H1 (cell line): ENCODE results near the gene PLIN4. TPM values are rescaled to one million over a fixed set of nuclear protein-coding genes. Genes with fewer than 3 reads are reported as not detected.

ENCODE experiments used
- ASH2L ChIP-seq: fragments of 200-600, 300-600 bp; sonication (generic); IDR thresholded peaks from one replicate; pipeline ENCODE4 v1.7.1; 2017; ENCODE audit warnings: low read length
- CHD2 ChIP-seq: IDR thresholded peaks from 2 replicates; pipeline ENCODE4 v1.6.1; 2012; ENCODE audit warnings: low read length, improper control_type of control experiment
- GABPA ChIP-seq: IDR thresholded peaks from 2 replicates; pipeline ENCODE4 v1.6.1; 2011; ENCODE audit warnings: mild to moderate bottlenecking, low read length, moderate library complexity, borderline replicate concordance; ENCODE audit not compliant: insufficient read depth
- JUN ChIP-seq: IDR thresholded peaks from 2 replicates; pipeline ENCODE4 v1.6.1; 2011; ENCODE audit warnings: low read depth, mild to moderate bottlenecking, improper control_type of control experiment, low read length
- KDM4A ChIP-seq: IDR thresholded peaks from one replicate; pipeline ENCODE4 v1.7.1; 2012; ENCODE audit warnings: low read depth, mild to moderate bottlenecking, moderate library complexity, low read length, inconsistent platforms; ENCODE audit not compliant: severe bottlenecking
- KDM5A ChIP-seq: fragments of 200-600 bp; IDR thresholded peaks from 2 replicates; pipeline ENCODE4 v1.7.1; 2012; ENCODE audit warnings: mild to moderate bottlenecking, low read length, inconsistent platforms, mixed read lengths
- SIN3A ChIP-seq, 2 experiments: IDR thresholded peaks in 1 of 2; conservative IDR thresholded peaks in 1 of 2; 2 replicates each; pipeline ENCODE4 v1.6.1; 2011 to 2012; ENCODE audit warnings: low read length in 2 of 2, improper control_type of control experiment in 1 of 2, low read depth in 1 of 2, mild to moderate bottlenecking in 1 of 2
- SIX5 ChIP-seq: IDR thresholded peaks from 2 replicates; pipeline ENCODE4 v1.6.1; 2011; ENCODE audit warnings: mild to moderate bottlenecking, low read depth, low read length
- SP1 ChIP-seq: IDR thresholded peaks from 2 replicates; pipeline ENCODE4 v1.6.1; 2011; ENCODE audit warnings: low read depth, low read length
- polyA plus RNA-seq, 7 experiments: library from polyadenylated mRNA; depleted of rRNA in 3 of 7; stranded (reverse) in 5 of 7; unstranded in 2 of 7; fragments of >200 nt in 5 of 7; fragments of 200-250 nt in 2 of 7; gene quantifications; 1 replicate in 5 of 7; 2 replicates in 1 of 7; 4 replicates in 1 of 7; pipeline versions ENCODE4 v1.2.1 to v1.2.3, GENCODE V29; 2011 to 2013; ENCODE audit warnings: missing spikeins in 2 of 7, mixed read lengths in 2 of 7
- total RNA-seq: library from RNA; stranded (reverse); fragmentation: NEBNext Ultra II Directional; extraction: Animal tissue kit (Norgen Biotek cat#: 25700); gene quantifications from 2 replicates; pipeline ENCODE4 v1.2.1, GENCODE V29; 2021
- TF ChIP-seq, protein P1 (sequence below): IDR thresholded peaks from 2 replicates; pipeline ENCODE4 v1.6.1; 2012; ENCODE audit warnings: low read length, inconsistent platforms

The PLIN4 gene
- total and polyA plus RNA-seq, 2 of the 8 experiments (the other 6 are each of a cell fraction or from before 2014, with no cell fraction given): 0.35 to 0.45 TPM

DNA sequence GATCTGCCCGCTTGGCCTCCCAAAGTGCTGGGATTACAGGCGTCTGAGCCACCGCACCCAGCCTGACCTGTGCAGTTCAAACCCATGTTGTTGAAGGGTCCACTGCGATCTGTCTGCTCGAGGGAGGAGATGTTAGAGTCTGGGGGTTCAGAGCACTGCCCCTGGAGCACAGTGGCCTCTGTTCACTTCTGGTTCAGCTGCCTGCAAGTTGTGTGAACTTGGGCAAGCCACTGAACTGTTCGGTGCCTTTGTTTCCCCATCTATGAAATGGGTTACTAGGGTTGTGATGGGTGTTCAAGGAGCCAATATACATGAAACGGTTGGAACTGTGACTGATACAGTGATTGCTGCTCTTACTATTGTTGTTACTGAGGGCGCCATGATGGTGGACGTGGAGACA lies 15.0 kb upstream of the PLIN4 start (continued):
- TF ChIP-seq CHD2: no peak
- no peak for TF ChIP-seq KDM5A
- no peak for TF ChIP-seq SP1
- no peak for TF ChIP-seq SIN3A (conservative IDR thresholded peaks at IDR 0.05 in 1 of 2, IDR thresholded peaks at IDR 0.05 in 1 of 2; ENCODE audit: low read depth in 1 of 2, low read length in 2 of 2)
- TF ChIP-seq KDM4A: no peak
- TF ChIP-seq GABPA: no peak
- TF ChIP-seq SIX5: no peak
- TF ChIP-seq, protein P1, sequence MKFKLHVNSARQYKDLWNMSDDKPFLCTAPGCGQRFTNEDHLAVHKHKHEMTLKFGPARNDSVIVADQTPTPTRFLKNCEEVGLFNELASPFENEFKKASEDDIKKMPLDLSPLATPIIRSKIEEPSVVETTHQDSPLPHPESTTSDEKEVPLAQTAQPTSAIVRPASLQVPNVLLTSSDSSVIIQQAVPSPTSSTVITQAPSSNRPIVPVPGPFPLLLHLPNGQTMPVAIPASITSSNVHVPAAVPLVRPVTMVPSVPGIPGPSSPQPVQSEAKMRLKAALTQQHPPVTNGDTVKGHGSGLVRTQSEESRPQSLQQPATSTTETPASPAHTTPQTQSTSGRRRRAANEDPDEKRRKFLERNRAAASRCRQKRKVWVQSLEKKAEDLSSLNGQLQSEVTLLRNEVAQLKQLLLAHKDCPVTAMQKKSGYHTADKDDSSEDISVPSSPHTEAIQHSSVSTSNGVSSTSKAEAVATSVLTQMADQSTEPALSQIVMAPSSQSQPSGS: no peak
- TF ChIP-seq JUN: no peak
- no peak for TF ChIP-seq ASH2L
